Right lobe of liver (tissue), 4 donors: ENCODE data around the gene EPB41L4B.

ENCODE experiments used
- CTCF ChIP-seq, 4 donors: fragments of 200-600 bp in 3 of 4; fragments of 450-650 bp in 1 of 4; IDR thresholded peaks; one replicate each; pipeline versions ENCODE4 v1.5.1 to v1.8.0; 2016 to 2022; ENCODE audit warnings: antibody characterized with exemption in 4 of 4, mild to moderate bottlenecking in 2 of 4
- POLR2A ChIP-seq: fragments of 450-650 bp; IDR thresholded peaks from one replicate; pipeline ENCODE4 v1.6.1; 2017; ENCODE audit warnings: antibody characterized with exemption, mild to moderate bottlenecking
- donor health status: DM: no; HTN: no; CAD: no.
- donor health status: DM: no; HTN: no; CAD: no.
- donor health status: DM: no; HTN: yes; CAD: no.

- TF ChIP-seq CTCF (IDR thresholded peaks at IDR 0.05) (no peak), POLR2A (no peak)
Measured at GRCh38 chr9:109190151-109190550, 130.7 kb downstream of the EPB41L4B start.
